Measurements from ENCODE around the gene RNF213. TPM values are rescaled to one million over a fixed set of nuclear protein-coding genes. Genes with fewer than 3 reads are reported as not detected.

RNF213 gene
- total RNA-seq, 1 donor from 2014 or later: 120 TPM

DNA sequence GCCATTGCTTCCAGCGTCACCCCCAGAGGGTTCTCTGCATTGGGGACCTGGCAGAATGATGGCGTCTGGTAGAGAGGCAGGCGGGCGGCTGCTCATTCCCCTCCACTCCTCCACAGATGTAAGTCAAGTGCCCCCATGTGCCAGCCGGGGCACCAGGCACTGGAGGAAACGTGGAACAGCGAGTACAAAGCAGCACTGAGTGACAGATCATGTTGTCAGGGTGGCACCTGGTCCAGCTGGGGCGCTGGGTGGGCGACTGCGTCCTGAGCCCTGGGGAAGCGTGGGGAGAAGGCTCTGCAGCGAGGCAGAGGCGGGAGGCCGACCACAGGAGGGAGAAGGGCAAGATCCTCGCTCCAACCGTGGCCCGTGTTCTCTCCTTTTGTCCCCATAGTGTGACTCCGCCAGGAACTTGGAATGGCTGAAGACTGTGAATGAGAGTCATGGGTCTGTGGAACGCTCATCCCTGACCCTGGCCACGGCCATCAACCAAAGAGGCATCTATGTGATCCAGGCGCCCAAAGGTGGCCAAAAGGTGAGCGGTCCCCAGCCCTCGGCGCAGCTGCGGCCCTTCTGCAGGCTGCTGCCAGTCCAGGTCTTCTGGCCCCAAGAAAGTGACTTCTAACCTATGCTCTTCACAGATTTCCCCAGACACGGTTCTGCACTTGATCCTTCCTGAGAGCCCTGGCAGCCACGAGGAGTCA is 76.7 kb downstream of the RNF213 start:
- no peaks in the 10 kb centered on the region for H3K4me1 ChIP-seq (ENCODE audit: insufficient read depth, low read length)
- H3K4me3 Mint-ChIP-seq (ENCODE audit: unreplicated experiment): no peak overlapping the region
- no peak overlapping the region for H3K4me3 ChIP-seq (ENCODE audit: insufficient read depth, low read depth, low read length)
- TF ChIP-seq, protein P1, sequence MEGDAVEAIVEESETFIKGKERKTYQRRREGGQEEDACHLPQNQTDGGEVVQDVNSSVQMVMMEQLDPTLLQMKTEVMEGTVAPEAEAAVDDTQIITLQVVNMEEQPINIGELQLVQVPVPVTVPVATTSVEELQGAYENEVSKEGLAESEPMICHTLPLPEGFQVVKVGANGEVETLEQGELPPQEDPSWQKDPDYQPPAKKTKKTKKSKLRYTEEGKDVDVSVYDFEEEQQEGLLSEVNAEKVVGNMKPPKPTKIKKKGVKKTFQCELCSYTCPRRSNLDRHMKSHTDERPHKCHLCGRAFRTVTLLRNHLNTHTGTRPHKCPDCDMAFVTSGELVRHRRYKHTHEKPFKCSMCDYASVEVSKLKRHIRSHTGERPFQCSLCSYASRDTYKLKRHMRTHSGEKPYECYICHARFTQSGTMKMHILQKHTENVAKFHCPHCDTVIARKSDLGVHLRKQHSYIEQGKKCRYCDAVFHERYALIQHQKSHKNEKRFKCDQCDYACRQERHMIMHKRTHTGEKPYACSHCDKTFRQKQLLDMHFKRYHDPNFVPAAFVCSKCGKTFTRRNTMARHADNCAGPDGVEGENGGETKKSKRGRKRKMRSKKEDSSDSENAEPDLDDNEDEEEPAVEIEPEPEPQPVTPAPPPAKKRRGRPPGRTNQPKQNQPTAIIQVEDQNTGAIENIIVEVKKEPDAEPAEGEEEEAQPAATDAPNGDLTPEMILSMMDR (IDR thresholded peaks at IDR 0.05; ENCODE audit: insufficient read depth, low read depth, low read length): no peak
- no peak for TF ChIP-seq EZH2 (IDR thresholded peaks at IDR 0.05; ENCODE audit: insufficient read depth, low read length)
- H4K20me1 ChIP-seq (ENCODE audit: insufficient read depth, low read length): no peaks in the 10 kb centered on the region
- FAIRE-seq (no peak), DNase-seq (ENCODE audit: low read depth) (no peak)
- no peaks in the 10 kb centered on the region for H3K4me1 Mint-ChIP-seq (ENCODE audit: low read depth, unreplicated experiment)
- H3K9ac ChIP-seq (ENCODE audit: low read length): no peak overlapping the region
- no peak overlapping the region for H2AFZ ChIP-seq (ENCODE audit: low read depth, low read length)
- H3K27me3 Mint-ChIP-seq (ENCODE audit: low read depth, unreplicated experiment): no peaks in the 10 kb centered on the region
- no peaks in the 10 kb centered on the region for H3K9me3 Mint-ChIP-seq (ENCODE audit: unreplicated experiment)
- H3K27ac ChIP-seq (ENCODE audit: low read depth, low read length): no peak overlapping the region
- H3K4me2 ChIP-seq (ENCODE audit: low read length): no peak overlapping the region
- H3K36me3 ChIP-seq (ENCODE audit: insufficient read depth, low read length): peaks cover 18% of the 10 kb centered on the region
- H3K27ac Mint-ChIP-seq (ENCODE audit: unreplicated experiment): no peak overlapping the region
- no peaks in the 10 kb centered on the region for H3K9me3 ChIP-seq (ENCODE audit: insufficient read depth, low read depth, low read length)
- no peaks in the 10 kb centered on the region for H3K27me3 ChIP-seq (ENCODE audit: insufficient read depth, low read length)
- H3K79me2 ChIP-seq (ENCODE audit: insufficient read depth, low read length): no peaks in the 10 kb centered on the region
- H3K36me3 Mint-ChIP-seq (ENCODE audit: low read depth, unreplicated experiment): peaks cover 28% of the 10 kb centered on the region

GRCh38 chr17:80339118-80339517 is 78.5 kb downstream of the RNF213 start:
- peaks cover 26% of the 10 kb centered on the region for H3K36me3 ChIP-seq (ENCODE audit: insufficient read depth, low read length)
- FAIRE-seq (no peak), DNase-seq (ENCODE audit: low read depth) (no peak)
- Mint-ChIP-seq H3K4me3 (ENCODE audit: unreplicated experiment) (peak overlapping the region; percentile 14), H3K4me1 (ENCODE audit: low read depth, unreplicated experiment) (no peaks in the 10 kb centered on the region), H3K9me3 (ENCODE audit: unreplicated experiment) (no peaks in the 10 kb centered on the region), H3K36me3 (ENCODE audit: low read depth, unreplicated experiment) (peaks cover 33% of the 10 kb centered on the region), H3K27me3 (ENCODE audit: low read depth, unreplicated experiment) (no peaks in the 10 kb centered on the region), H3K27ac (ENCODE audit: unreplicated experiment) (no peak overlapping the region)
- no peaks in the 10 kb centered on the region for H3K9me3 ChIP-seq (ENCODE audit: insufficient read depth, low read depth, low read length)
- TF ChIP-seq, protein P1 (IDR thresholded peaks at IDR 0.05; ENCODE audit: insufficient read depth, low read depth, low read length): no peak
- TF ChIP-seq EZH2 (IDR thresholded peaks at IDR 0.05; ENCODE audit: insufficient read depth, low read length): no peak
- H3K4me3 ChIP-seq (ENCODE audit: insufficient read depth, low read depth, low read length): no peak overlapping the region
- no peaks in the 10 kb centered on the region for H3K79me2 ChIP-seq (ENCODE audit: insufficient read depth, low read length)
- H2AFZ ChIP-seq (ENCODE audit: low read depth, low read length): no peak overlapping the region
- H3K27me3 ChIP-seq (ENCODE audit: insufficient read depth, low read length): no peaks in the 10 kb centered on the region
- H4K20me1 ChIP-seq (ENCODE audit: insufficient read depth, low read length): no peaks in the 10 kb centered on the region
- H3K9ac ChIP-seq (ENCODE audit: low read length): no peak overlapping the region
- H3K4me1 ChIP-seq (ENCODE audit: insufficient read depth, low read length): no peaks in the 10 kb centered on the region
- H3K4me2 ChIP-seq (ENCODE audit: low read length): no peak overlapping the region
- H3K27ac ChIP-seq (ENCODE audit: low read depth, low read length): no peak overlapping the region

DNA sequence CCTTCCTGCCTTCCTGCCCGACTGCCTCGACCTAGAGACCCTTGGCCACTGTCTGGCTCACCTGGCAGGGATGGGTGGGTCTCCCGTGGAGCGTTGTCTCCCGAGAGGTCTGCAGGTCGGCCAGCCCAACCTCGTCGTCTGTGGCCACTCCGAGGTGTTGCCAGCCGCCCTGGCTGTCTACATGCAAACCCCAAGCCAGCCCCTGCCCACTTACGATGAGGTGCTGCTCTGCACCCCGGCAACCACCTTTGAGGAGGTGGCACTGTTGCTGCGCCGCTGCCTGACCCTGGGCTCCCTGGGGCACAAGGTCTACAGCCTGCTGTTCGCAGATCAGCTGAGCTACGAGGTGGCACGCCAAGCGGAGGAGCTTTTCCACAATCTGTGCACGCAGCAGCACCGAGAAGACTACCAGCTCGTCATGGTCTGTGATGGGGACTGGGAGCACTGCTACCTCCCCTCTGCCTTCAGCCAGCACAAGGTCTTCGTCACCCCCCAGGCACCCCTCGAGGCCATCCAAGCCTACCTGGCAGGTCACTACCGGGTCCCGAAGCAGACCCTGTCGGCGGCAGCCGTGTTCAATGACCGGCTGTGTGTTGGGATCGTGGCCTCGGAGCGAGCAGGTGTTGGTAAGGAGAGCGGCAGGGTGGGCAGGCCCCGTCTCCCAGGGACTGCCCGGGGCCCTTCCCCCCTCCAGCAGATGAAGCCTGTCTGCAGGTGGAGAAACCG is 79.2 kb downstream of the RNF213 start:
- DNase-seq (ENCODE audit: low read depth): no peak
- peaks cover 33% of the 10 kb centered on the region for H3K36me3 ChIP-seq (ENCODE audit: insufficient read depth, low read length)
- no peak overlapping the region for H3K9ac ChIP-seq (ENCODE audit: low read length)
- H3K4me3 ChIP-seq (ENCODE audit: insufficient read depth, low read depth, low read length): no peak overlapping the region
- Mint-ChIP-seq H3K4me1 (ENCODE audit: low read depth, unreplicated experiment) (no peaks in the 10 kb centered on the region), H3K27ac (ENCODE audit: unreplicated experiment) (no peak overlapping the region), H3K36me3 (ENCODE audit: low read depth, unreplicated experiment) (peaks cover 38% of the 10 kb centered on the region), H3K27me3 (ENCODE audit: low read depth, unreplicated experiment) (no peaks in the 10 kb centered on the region), H3K9me3 (ENCODE audit: unreplicated experiment) (no peaks in the 10 kb centered on the region), H3K4me3 (ENCODE audit: unreplicated experiment) (no peak overlapping the region)
- no peak overlapping the region for H3K27ac ChIP-seq (ENCODE audit: low read depth, low read length)
- no peak overlapping the region for H3K4me2 ChIP-seq (ENCODE audit: low read length)
- no peak for TF ChIP-seq EZH2 (IDR thresholded peaks at IDR 0.05; ENCODE audit: insufficient read depth, low read length)
- TF ChIP-seq, protein P1 (IDR thresholded peaks at IDR 0.05; ENCODE audit: insufficient read depth, low read depth, low read length): no peak
- no peaks in the 10 kb centered on the region for H3K4me1 ChIP-seq (ENCODE audit: insufficient read depth, low read length)
- FAIRE-seq: no peak
- no peaks in the 10 kb centered on the region for H4K20me1 ChIP-seq (ENCODE audit: insufficient read depth, low read length)
- H3K9me3 ChIP-seq (ENCODE audit: insufficient read depth, low read depth, low read length): no peaks in the 10 kb centered on the region
- no peaks in the 10 kb centered on the region for H3K79me2 ChIP-seq (ENCODE audit: insufficient read depth, low read length)
- H2AFZ ChIP-seq (ENCODE audit: low read depth, low read length): no peak overlapping the region
- no peaks in the 10 kb centered on the region for H3K27me3 ChIP-seq (ENCODE audit: insufficient read depth, low read length)
